ENCODE measurements around the gene MOGAT3.

Gene MOGAT3

DNA sequence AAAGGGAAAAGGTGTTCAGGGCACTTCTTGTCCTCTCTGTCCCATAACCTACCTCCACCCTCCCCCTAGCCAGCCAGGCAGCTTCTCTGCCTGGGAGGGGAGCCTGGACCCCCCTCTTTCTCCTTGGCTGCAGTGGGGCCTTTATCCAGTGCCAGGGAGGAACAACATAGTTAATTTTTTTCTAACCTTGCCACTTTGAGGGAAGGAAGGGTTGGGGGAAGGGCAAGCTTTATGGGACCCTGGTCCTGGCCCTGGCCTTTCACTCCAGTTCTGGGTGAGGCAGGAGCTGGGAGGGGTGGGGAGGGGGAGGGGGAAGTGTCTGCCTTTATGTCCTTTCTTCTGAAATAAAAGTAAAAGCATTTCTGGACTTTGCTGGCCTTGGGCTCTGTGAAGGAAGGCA, 39.9 kb downstream of the MOGAT3 start:
- DNase-seq: no peak

GRCh38 chr7:101159696-101160674, 40.9 kb downstream of the MOGAT3 start:
- no peak for DNase-seq

DNA sequence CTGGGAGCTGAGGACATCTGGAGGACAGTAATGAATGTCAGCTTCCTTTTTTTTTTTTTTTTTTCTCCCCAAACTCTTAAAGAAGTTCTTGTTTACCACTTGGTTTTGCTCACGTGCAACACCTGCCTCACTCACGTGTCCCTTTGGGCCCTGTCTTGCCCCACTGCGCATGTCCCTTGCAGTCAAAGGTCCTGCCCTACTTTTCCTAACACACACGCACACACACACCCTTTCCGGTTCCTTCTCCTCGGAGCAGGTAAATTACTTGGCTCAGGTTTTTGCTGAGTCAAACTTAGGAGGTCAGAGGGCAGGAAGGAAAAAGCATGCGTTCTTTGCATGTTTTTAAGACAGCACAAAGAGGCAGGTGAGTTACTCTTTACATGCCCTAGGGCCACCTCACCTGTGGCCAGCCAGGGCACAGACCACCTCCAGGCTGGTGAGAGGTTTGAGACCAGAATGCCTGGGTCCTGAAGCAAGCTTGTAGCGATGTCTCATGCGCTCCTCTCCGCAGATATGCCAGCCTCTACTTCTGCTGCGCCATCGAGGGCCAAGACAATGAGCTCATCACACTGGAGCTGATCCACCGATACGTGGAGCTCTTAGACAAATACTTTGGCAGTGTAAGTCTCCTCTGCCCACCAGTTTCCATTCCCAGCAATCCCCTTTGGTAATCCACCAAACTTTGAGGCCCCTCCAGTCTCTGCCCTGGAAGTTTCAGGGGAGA, 43.8 kb downstream of the MOGAT3 start:
- no peak for DNase-seq

- no peak for DNase-seq
These were observed 44.6 kb downstream of the MOGAT3 start for GRCh38 chr7:101156277-101156676.

GRCh38 chr7:101155303-101155702, 45.5 kb downstream of the MOGAT3 start:
- no peak for DNase-seq

GRCh38 chr7:101154693-101155102, 46.1 kb downstream of the MOGAT3 start:
- DNase-seq: no peak

DNA sequence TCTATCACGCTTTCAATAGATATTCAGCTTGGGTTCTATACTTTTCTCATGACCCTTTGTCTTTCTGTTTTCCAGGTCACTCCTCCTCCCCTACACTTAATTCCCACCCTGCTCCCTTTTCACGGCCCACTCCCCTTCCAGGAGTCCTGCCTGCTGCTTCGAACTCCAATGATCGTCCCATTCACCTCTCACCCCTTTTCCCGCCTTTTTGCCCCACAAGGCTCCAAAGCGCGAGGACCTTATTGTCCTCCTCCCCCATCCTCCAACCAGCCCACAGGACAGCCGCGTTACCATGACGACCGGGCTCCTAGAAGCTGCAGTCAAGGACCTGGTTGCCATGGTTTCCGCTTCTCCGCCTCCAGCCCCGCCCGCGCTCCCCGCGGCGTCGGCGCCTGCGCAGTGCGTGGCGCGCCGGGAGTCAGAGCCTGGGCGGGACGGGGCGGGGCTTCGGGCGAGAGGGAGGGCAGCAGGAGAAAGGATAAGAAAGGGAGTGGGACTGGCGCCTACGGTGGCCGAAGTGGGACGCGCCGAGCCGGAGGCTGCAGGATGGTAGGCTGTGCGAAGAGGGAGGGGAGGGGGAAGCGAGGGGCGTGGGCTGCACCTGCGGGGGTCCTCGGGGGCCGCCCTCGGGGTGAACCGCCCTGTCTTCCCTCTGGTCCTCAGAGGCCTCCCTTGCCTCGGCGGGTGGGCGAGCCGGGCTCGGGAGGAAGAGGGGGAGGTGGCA, 46.7 kb downstream of the MOGAT3 start, which contains the start of gene AP1S1:
AP1S1 (plus strand) TSS at position 508 of the 724 bp plus-strand sequence; CDS start at position 547, 39 bp downstream.
- DNase-seq: peak; percentile 93

DNA sequence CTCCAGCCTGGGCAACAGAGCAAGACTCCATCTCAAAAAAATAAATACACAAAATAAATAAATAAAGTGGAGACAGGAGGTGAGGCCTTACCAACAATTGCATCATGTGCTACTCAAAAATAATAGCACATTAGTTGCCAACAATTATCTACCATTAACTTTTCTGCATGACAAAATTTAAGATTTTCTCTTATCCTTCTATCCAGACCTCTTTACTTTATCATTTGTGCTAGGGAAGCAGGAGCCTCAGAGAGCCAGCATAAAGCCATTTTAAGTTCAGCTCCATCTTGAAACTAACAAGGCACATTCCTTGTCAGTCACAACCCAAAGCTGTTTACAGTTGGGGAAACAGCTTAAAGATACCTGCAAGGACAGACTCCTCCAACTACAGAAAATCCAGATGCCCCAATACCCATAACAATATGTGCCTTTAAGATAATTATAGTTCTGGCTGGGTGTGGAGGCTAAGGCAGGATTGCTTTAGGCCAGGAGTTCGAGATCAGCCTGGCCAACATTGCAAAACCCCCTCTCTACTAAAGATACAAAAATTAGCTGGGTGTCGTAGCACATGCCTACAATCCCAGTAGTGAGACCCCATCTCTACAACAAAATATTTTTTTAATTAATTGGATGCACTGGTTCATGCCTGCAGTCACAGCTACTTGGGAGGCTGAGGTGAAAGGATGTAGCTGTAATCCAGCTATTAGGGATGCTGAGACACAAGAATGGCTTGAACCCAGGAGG, 48.8 kb downstream of the MOGAT3 start:
- DNase-seq: no peak
